Caco-2 (cell line): ENCODE data around the gene EMX1. TPM values are rescaled to one million over a fixed set of nuclear protein-coding genes. Genes with fewer than 3 reads are reported as not detected.

Experiments used
- BruUV-seq: library from RNA; stranded (reverse); fragments of 400-500 nt; replicated peaks from 2 replicates; lab custom pipeline; 2021; lab: Mats Ljungman, UMichigan
- CTCF ChIA-PET: fragments of 300-600 bp; sonication (Branson Sonifier 250); formaldehyde crosslinking; loops from one replicate; lab custom pipeline; 2022; ENCODE audit warnings: antibody characterized with exemption; lab: Charles Lee
- POLR2A ChIA-PET: fragments of 300-600 bp; sonication (Branson Sonifier 250); formaldehyde crosslinking; loops from one replicate; lab custom pipeline; 2022; ENCODE audit warnings: antibody characterized with exemption; lab: Charles Lee
- DNase-seq, 2 experiments: peaks; one replicate each; pipeline versions ENCODE4 v3.0.0 to v3.0.0-alpha.2; 2020 to 2022
- H3K27me3 ChIP-seq: replicated peaks from 2 replicates; pipeline ENCODE4 v1.6.0; 2011; ENCODE audit warnings: low read length; ENCODE audit not compliant: control insufficient read depth, insufficient read depth
- H3K36me3 ChIP-seq: 2 replicates; pipeline ENCODE4 v1.5.1; 2011; ENCODE audit warnings: low read length; ENCODE audit not compliant: control insufficient read depth, insufficient read depth
- H3K4me1 ChIP-seq: fragments of 250-450 bp; sonication (Bioruptor Pico); 2 replicates; pipeline ENCODE4 v1.5.1; 2020; ENCODE audit warnings: mild to moderate bottlenecking
- H3K4me3 ChIP-seq: 2 replicates; pipeline ENCODE4 v1.5.1; 2011; ENCODE audit warnings: low read depth, mild to moderate bottlenecking, control low read depth, low read length
- H3K9me3 ChIP-seq: fragments of 250-450 bp; sonication (Bioruptor Pico); 2 replicates; pipeline ENCODE4 v1.5.1; 2020; ENCODE audit warnings: mild to moderate bottlenecking, moderate library complexity
- H3K27ac Mint-ChIP-seq: one replicate; pipeline ENCODE4 v1.8.0; 2022; ENCODE audit warnings: mixed read lengths; ENCODE audit not compliant: unreplicated experiment
- H3K27me3 Mint-ChIP-seq: one replicate; pipeline ENCODE4 v1.8.0; 2022; ENCODE audit warnings: mixed read lengths; ENCODE audit not compliant: insufficient read depth, unreplicated experiment
- H3K36me3 Mint-ChIP-seq: one replicate; pipeline ENCODE4 v1.8.0; 2022; ENCODE audit warnings: mild to moderate bottlenecking, mixed read lengths; ENCODE audit not compliant: insufficient read depth, unreplicated experiment
- H3K4me1 Mint-ChIP-seq: one replicate; pipeline ENCODE4 v1.8.0; 2022; ENCODE audit warnings: low read depth, mixed read lengths; ENCODE audit not compliant: unreplicated experiment
- H3K4me3 Mint-ChIP-seq: one replicate; pipeline ENCODE4 v1.8.0; 2022; ENCODE audit warnings: mild to moderate bottlenecking, moderate library complexity, mixed read lengths; ENCODE audit not compliant: unreplicated experiment
- H3K9me3 Mint-ChIP-seq: one replicate; pipeline ENCODE4 v1.8.0; 2022; ENCODE audit warnings: mixed read lengths; ENCODE audit not compliant: unreplicated experiment
- intact Hi-C: fragments of 100-400 bp; cut with micrococcal nuclease; formaldehyde crosslinking; loops from one replicate; pipeline ENCODE4 v1.10.0; 2022; ENCODE audit not compliant: unreplicated experiment
- total RNA-seq: library from RNA; stranded (reverse); gene quantifications from 2 replicates; pipeline ENCODE4 v1.2.3, GENCODE V29; 2022
- TF ChIP-seq, protein P1 (sequence below), 2 experiments: fragments of 200-600 bp in 1 of 2; IDR thresholded peaks; 1 replicate in 1 of 2; 2 replicates in 1 of 2; pipeline versions ENCODE4 v1.5.1 to v1.8.0; 2011 to 2022; ENCODE audit warnings: antibody characterized with exemption in 1 of 2, control low read depth in 1 of 2, inconsistent platforms in 1 of 2, low read depth in 1 of 2, low read length in 1 of 2, mild to moderate bottlenecking in 1 of 2, moderate library complexity in 1 of 2; ENCODE audit not compliant: insufficient read depth in 1 of 2, severe bottlenecking in 1 of 2, unreplicated experiment in 1 of 2

Gene EMX1
- total RNA-seq, 1 experiment from 2014 or later = 3.6 TPM

- Histone ChIP-seq H3K4me3 (no peak overlapping the region), H3K36me3 (no peaks in the 10 kb centered on the region), H3K4me1 (no peaks in the 10 kb centered on the region), H3K27me3 (no peaks in the 10 kb centered on the region), H3K9me3 (no peaks in the 10 kb centered on the region)
- Mint-ChIP-seq H3K36me3 (peaks cover 6% of the 10 kb centered on the region), H3K4me1 (no peaks in the 10 kb centered on the region), H3K27me3 (no peaks in the 10 kb centered on the region), H3K9me3 (no peaks in the 10 kb centered on the region), H3K4me3 (no peak overlapping the region), H3K27ac (no peak overlapping the region)
- CTCF ChIA-PET = interaction anchor here (0.8 kb wide), 1 partner anchor 48 kb away, joined by 5 read pairs; no protein-coding TSS in a partner anchor
- intact Hi-C loops = no loop called here
- TF ChIP-seq, protein P1, sequence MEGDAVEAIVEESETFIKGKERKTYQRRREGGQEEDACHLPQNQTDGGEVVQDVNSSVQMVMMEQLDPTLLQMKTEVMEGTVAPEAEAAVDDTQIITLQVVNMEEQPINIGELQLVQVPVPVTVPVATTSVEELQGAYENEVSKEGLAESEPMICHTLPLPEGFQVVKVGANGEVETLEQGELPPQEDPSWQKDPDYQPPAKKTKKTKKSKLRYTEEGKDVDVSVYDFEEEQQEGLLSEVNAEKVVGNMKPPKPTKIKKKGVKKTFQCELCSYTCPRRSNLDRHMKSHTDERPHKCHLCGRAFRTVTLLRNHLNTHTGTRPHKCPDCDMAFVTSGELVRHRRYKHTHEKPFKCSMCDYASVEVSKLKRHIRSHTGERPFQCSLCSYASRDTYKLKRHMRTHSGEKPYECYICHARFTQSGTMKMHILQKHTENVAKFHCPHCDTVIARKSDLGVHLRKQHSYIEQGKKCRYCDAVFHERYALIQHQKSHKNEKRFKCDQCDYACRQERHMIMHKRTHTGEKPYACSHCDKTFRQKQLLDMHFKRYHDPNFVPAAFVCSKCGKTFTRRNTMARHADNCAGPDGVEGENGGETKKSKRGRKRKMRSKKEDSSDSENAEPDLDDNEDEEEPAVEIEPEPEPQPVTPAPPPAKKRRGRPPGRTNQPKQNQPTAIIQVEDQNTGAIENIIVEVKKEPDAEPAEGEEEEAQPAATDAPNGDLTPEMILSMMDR (IDR thresholded peaks at IDR 0.05; ENCODE audit: insufficient read depth in 1 of 2, low read depth in 1 of 2, low read length in 1 of 2, severe bottlenecking in 1 of 2, unreplicated experiment in 1 of 2) = no peak
- BruUV-seq = no TSS peak
- no peak for DNase-seq
- POLR2A ChIA-PET = no interaction called here
Observed at GRCh38 chr2:72940786-72941185, 23.5 kb downstream of the EMX1 start.

DNA sequence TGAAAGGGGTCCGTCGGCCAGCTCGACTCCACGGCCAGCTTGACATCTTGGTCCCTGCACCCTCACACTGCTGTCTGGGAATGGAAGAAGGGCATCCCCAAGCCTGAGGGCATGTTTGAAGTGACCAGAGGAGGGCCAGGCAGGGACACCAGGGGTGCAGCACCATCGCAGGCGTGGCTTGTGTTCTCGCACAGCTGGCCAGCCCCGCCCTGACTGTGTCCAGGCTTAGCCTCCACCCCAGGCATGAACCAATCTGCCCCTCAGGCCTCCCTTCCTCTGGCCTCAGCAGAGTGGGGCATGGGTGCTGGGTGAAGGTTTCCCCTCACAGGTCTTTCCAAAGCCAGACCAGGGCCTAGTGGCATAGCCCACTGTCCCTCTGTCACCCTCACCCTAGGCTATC lies 25.0 kb downstream of the EMX1 start:
- H3K27me3 ChIP-seq = no peaks in the 10 kb centered on the region
- no TSS peak for BruUV-seq

DNA sequence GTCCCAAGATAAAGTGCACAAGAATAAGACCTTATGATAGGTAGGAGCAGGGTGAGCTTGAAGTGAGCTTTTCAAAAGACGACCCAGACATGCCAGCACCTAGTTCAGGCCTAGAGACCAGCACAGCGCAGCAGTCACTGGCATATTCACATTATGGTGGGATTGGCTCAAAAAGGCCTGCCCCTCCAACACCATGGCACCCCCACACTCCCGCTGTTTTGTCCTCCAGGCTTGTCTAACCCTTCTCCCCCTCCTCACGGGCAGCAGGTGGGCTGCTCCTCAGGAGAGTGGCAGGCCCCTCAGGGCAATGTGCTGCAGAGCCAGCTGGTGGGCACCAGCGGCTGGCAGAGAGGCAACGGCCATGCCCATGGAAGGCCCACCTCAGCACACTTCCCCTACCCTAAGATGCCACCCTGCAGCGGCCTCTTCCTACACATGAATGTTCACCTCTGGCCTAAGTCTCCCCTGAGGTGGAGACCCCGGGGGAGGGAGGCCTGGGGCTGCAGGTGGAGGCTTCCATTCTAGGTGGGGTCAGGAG lies 25.6 kb downstream of the EMX1 start:
- POLR2A ChIA-PET = no interaction called here
- TF ChIP-seq, protein P1 (IDR thresholded peaks at IDR 0.05; ENCODE audit: insufficient read depth in 1 of 2, low read depth in 1 of 2, low read length in 1 of 2, severe bottlenecking in 1 of 2, unreplicated experiment in 1 of 2) = no peak
- no TSS peak for BruUV-seq
- H3K4me1 Mint-ChIP-seq = no peaks in the 10 kb centered on the region
- H3K4me3 Mint-ChIP-seq = no peak overlapping the region
- DNase-seq = no peak
- H3K4me3 ChIP-seq = no peak overlapping the region
- no peaks in the 10 kb centered on the region for H3K9me3 ChIP-seq
- H3K4me1 ChIP-seq = no peaks in the 10 kb centered on the region
- intact Hi-C loops = no loop called here
- H3K9me3 Mint-ChIP-seq = no peaks in the 10 kb centered on the region
- no peaks in the 10 kb centered on the region for H3K36me3 ChIP-seq
- no peaks in the 10 kb centered on the region for H3K27me3 ChIP-seq
- CTCF ChIA-PET = no interaction called here
- no peaks in the 10 kb centered on the region for H3K27me3 Mint-ChIP-seq
- peaks cover 6% of the 10 kb centered on the region for H3K36me3 Mint-ChIP-seq
- no peak overlapping the region for H3K27ac Mint-ChIP-seq

More for the DNA sequence above, 25.0 kb downstream of the EMX1 start:
- CTCF ChIA-PET = no interaction called here
- POLR2A ChIA-PET = no interaction called here
- no peak overlapping the region for H3K27ac Mint-ChIP-seq
- H3K27me3 Mint-ChIP-seq = no peaks in the 10 kb centered on the region
- Histone ChIP-seq H3K36me3 (no peaks in the 10 kb centered on the region), H3K4me3 (no peak overlapping the region), H3K4me1 (no peaks in the 10 kb centered on the region), H3K9me3 (no peaks in the 10 kb centered on the region)
- no peak for DNase-seq
- TF ChIP-seq, protein P1 (IDR thresholded peaks at IDR 0.05; ENCODE audit: insufficient read depth in 1 of 2, low read depth in 1 of 2, low read length in 1 of 2, severe bottlenecking in 1 of 2, unreplicated experiment in 1 of 2) = no peak
- no peak overlapping the region for H3K4me3 Mint-ChIP-seq
- peaks cover 6% of the 10 kb centered on the region for H3K36me3 Mint-ChIP-seq
- no peaks in the 10 kb centered on the region for H3K4me1 Mint-ChIP-seq
- intact Hi-C loops = no loop called here
- H3K9me3 Mint-ChIP-seq = no peaks in the 10 kb centered on the region
